Measurements from ENCODE around the gene RABGAP1L.
"Not testable (repeated sequence)": the region's sequence is repeated elsewhere in the genome, so short reads cannot be mapped to it uniquely, and the experiment has no call there.

Gene RABGAP1L

GRCh38 chr1:174818014-174818616, 658.8 kb downstream of the RABGAP1L start:
- no peak for DNase-seq (ENCODE audit: low spot score)

GRCh38 chr1:174818951-174819350, 659.6 kb downstream of the RABGAP1L start:
- no peak for DNase-seq (ENCODE audit: low spot score)

GRCh38 chr1:174819596-174819995, 660.3 kb downstream of the RABGAP1L start:
- DNase-seq (ENCODE audit: low spot score): no peak

GRCh38 chr1:174825127-174825526, 665.8 kb downstream of the RABGAP1L start:
- no peak for DNase-seq (ENCODE audit: low spot score)

- no peak for DNase-seq (ENCODE audit: low spot score)
Measured at GRCh38 chr1:174825806-174826205, 666.5 kb downstream of the RABGAP1L start.

- DNase-seq (ENCODE audit: low spot score): no peak
Measured at GRCh38 chr1:174828264-174828663, 668.9 kb downstream of the RABGAP1L start.

- DNase-seq (ENCODE audit: low spot score): no peak
Measured at GRCh38 chr1:174829990-174830389, 670.7 kb downstream of the RABGAP1L start.

- DNase-seq (ENCODE audit: low spot score): no peak
Measured at GRCh38 chr1:174836543-174836942, 677.2 kb downstream of the RABGAP1L start.

- no peak for DNase-seq (ENCODE audit: low spot score)
Measured at GRCh38 chr1:174837386-174837785, 678.1 kb downstream of the RABGAP1L start.

GRCh38 chr1:174839211-174839610, 679.9 kb downstream of the RABGAP1L start:
- DNase-seq (ENCODE audit: low spot score): no peak

GRCh38 chr1:174841747-174842146, 682.4 kb downstream of the RABGAP1L start:
- no peak for DNase-seq (ENCODE audit: low spot score)

GRCh38 chr1:174848593-174849560, 689.6 kb downstream of the RABGAP1L start:
- DNase-seq (ENCODE audit: low spot score): not testable (repeated sequence)

- no peak for DNase-seq (ENCODE audit: low spot score)
Measured at GRCh38 chr1:174850726-174851125, 691.4 kb downstream of the RABGAP1L start.

- no peak for DNase-seq (ENCODE audit: low spot score)
Measured at GRCh38 chr1:174858301-174858700, 699.0 kb downstream of the RABGAP1L start.

GRCh38 chr1:174870319-174870718, 711.0 kb downstream of the RABGAP1L start:
- no peak for DNase-seq (ENCODE audit: low spot score)

- DNase-seq (ENCODE audit: low spot score): no peak
Measured at GRCh38 chr1:174871886-174872285, 712.6 kb downstream of the RABGAP1L start.

- no peak for DNase-seq (ENCODE audit: low spot score)
Measured at GRCh38 chr1:174872615-174873058, 713.3 kb downstream of the RABGAP1L start.

GRCh38 chr1:174874331-174875053, 715.2 kb downstream of the RABGAP1L start:
- no peak for DNase-seq (ENCODE audit: low spot score)

GRCh38 chr1:174875306-174875705, 716.0 kb downstream of the RABGAP1L start:
- DNase-seq (ENCODE audit: low spot score): no peak

- no peak for DNase-seq (ENCODE audit: low spot score)
Measured at GRCh38 chr1:174877208-174877673, 717.9 kb downstream of the RABGAP1L start.

GRCh38 chr1:174880171-174880570, 720.9 kb downstream of the RABGAP1L start:
- no peak for DNase-seq (ENCODE audit: low spot score)

- DNase-seq (ENCODE audit: low spot score): no peak
Measured at GRCh38 chr1:174883409-174883808, 724.1 kb downstream of the RABGAP1L start.
